HG03432 (cell line): ENCODE measurements around the gene MEA1.
"Not testable (repeated sequence)": the region's sequence is repeated elsewhere in the genome, so short reads cannot be mapped to it uniquely, and the experiment has no call there.

Experiments used
- ATAC-seq: cut with Tn5 transposase; IDR thresholded peaks from one replicate; pipeline ENCODE4 v1.9.1; 2021; ENCODE audit warnings: mild to moderate bottlenecking, moderate library complexity; ENCODE audit not compliant: unreplicated experiment

Gene MEA1

GRCh38 chr6:43013097-43013842 lies 476 bp downstream of the MEA1 start:
- ATAC-seq, result peak; percentile 17

GRCh38 chr6:43012364-43012763 lies 1.4 kb downstream of the MEA1 start:
- no peak for ATAC-seq

- ATAC-seq, result no peak
These were observed 2.5 kb downstream of the MEA1 start for GRCh38 chr6:43011207-43011606.

- no peak for ATAC-seq
These were observed 4.6 kb downstream of the MEA1 start for GRCh38 chr6:43009124-43009523.

DNA sequence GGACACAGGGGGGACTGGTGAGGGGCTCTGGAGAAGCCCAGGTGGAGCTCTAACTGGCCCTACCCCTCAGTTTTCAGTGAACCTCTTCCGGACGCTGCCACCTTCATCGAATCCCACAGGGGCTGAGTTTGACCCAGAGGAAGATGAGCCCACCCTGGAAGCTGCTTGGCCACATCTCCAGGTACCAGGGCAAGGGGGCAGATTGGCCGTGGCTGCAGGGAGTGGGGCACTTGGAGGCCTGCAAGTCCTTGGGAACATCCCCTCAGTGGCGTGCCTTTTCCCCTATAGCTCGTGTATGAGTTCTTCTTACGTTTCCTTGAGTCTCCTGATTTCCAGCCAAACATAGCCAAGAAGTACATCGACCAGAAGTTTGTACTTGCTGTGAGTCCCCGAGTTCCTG lies 6.6 kb downstream of the MEA1 start:
- no peak for ATAC-seq

DNA sequence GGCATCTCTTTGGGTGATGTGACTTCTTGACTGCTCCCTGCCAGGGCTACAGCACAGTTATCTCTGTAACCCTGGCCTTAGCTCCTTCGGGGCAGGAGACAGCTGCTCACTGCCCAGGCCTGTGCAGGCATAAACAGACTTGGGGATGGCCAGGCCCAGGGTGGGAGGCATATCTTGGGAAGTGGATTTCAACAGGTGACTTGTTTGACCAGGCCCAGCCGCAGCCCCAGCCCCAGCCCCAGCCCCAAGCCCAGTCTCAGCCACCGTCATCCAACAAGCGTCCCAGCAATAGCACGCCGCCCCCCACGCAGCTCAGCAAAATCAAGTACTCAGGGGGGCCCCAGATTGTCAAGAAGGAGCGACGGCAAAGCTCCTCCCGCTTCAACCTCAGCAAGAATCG lies 7.5 kb downstream of the MEA1 start:
- no peak for ATAC-seq

DNA sequence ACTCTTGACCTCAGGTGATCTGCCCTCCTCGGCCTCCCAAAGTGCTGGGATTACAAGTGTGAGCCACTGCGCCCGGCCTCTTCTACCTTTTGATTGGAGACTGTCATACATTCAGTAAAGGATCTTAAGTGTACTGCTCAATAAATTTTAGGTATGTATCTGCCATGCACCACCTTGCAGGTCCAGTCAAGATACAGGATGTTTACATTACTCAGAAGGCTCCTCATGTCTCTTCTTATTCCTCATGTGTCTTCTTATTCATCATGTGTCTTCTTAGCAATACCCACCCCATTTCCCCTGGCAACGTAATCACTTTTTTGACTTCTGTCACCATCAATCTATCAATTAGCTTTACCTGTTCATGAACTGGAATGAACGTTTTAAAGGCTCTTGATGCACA lies 7.9 kb downstream of the MEA1 start:
- ATAC-seq, result no peak

DNA sequence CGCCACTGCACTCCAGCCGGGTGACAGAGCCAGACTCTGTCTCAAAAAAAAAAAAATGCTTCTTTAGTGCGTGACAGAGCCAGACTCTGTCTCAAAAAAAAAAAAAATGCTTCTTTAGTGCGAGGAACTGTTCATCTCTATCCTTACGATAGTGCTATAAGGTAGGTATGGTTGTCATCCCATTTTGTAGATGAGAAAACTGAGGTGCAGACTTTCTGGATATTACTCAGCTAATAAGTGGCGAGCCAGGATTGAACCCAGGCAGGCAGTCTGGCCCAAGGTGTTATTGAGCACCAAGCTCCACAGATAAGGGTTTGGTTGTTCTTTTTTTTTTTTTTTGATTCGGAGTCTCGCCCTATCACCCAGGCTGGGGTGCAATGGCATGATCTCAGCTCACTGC lies 11.9 kb downstream of the MEA1 start:
- no peak for ATAC-seq

DNA sequence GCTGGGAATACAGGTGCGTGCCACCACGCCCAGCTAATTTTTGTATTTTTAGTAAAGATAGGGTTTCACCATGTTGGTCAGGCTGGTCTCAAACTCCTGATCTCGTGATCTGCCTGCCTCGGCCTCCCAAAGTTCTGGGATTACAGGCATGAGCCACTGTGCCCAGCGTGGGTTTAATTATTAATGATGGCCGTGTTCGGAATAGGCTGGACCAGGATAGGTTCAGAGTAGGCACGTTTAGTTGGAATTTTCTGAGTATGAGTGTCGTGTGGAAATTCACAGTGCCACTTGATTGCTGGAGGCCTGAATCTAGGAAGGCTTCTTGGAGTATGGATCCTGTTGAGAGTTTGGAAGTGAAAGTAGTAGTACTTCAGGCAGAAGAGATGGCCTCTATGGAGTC lies 15.5 kb downstream of the MEA1 start:
- ATAC-seq, result not testable (repeated sequence)

DNA sequence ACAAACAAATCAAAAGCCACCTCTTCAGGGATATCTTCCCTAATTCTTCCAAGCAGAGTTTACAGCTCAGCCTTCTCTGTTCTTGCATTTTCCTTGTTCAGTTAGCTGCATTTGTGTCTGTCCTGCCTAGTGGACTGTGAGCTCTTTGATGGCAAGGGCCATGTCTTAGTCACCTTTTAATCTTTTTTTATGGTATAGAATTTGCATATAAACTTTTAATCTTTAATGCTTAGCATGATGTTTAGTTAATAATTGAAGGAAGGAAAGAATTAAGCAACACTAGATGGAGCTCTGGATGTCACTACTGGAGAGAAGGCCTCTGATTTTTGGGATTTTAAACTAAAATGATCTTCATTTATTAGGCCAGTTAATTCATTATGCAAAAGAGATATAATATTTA lies 17.2 kb downstream of the MEA1 start:
- no peak for ATAC-seq

- no peak for ATAC-seq
These were observed 20.3 kb downstream of the MEA1 start for GRCh38 chr6:42993445-42993844.

GRCh38 chr6:42989923-42990322 lies 23.8 kb downstream of the MEA1 start:
- no peak for ATAC-seq

GRCh38 chr6:42988486-42989020 lies 25.2 kb downstream of the MEA1 start:
- no peak for ATAC-seq

DNA sequence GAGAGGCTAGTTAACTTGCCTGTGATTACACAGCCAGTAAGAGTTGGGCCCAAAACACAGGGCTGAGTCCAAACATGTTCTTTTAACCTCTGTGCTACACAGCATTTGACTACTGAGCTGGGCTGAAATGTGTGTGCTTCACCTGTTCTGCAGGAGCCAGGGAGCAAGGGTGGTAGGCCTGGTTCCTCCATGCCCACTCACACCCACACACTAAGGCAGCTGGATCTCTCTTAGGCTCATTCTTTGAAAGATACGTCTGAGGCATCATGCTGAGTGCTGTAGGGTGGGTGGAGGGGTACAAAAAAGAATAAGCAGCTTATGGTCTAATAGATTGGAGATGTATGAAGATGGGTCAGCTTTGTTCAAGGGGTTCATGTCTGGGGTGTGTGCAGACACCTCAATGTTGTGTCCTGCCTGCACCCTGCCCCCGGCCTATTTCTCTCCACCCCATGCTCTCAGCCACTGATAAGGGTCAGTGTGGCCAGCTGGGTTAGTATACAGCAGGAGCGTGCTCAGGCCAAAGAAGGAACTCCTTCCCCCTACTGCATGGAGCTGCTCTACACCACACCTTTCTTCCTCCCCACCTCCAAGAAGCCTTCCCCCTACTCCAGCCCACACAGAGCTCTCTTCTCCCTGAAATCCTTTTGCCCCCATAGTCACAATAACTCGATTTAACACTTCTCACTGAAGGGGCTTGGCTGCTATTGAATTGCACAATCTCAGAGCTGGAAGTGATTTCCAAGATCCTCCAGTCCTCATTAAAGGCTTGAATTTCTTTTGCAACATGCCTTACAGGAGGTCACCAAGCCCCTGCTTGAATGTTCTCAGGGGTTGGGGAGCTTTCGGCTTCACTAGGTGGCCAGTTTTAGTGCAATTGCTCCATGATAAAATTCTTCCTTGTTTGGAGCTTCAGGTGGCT lies 26.0 kb downstream of the MEA1 start:
- ATAC-seq, result no peak

DNA sequence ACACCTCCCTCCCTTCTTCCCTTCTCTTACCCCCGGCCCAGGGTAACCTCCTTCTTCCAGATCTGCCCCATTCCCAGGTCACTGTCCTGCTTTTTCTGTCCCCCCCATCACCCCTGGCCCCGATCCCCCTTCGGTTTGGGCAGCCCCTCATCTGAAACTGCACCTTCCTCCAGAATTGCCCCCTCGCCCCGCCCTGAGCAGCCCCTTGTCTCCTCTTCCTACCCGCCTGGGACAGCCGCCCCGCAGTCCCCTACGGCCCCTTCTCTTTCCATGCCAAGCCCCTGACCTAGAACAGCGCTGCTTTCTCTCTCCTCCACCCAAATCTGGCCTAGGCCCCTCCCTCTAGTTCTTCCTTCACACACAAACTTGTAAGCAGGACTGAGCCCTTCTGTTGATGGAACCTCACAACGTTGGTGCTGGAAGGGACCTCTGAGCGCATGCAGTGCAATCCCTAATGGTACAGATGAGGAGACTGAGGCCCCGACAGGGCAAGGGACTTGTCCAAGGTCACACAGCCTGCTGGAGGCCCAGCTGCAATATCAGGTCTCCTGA lies 28.7 kb downstream of the MEA1 start:
- no peak for ATAC-seq

DNA sequence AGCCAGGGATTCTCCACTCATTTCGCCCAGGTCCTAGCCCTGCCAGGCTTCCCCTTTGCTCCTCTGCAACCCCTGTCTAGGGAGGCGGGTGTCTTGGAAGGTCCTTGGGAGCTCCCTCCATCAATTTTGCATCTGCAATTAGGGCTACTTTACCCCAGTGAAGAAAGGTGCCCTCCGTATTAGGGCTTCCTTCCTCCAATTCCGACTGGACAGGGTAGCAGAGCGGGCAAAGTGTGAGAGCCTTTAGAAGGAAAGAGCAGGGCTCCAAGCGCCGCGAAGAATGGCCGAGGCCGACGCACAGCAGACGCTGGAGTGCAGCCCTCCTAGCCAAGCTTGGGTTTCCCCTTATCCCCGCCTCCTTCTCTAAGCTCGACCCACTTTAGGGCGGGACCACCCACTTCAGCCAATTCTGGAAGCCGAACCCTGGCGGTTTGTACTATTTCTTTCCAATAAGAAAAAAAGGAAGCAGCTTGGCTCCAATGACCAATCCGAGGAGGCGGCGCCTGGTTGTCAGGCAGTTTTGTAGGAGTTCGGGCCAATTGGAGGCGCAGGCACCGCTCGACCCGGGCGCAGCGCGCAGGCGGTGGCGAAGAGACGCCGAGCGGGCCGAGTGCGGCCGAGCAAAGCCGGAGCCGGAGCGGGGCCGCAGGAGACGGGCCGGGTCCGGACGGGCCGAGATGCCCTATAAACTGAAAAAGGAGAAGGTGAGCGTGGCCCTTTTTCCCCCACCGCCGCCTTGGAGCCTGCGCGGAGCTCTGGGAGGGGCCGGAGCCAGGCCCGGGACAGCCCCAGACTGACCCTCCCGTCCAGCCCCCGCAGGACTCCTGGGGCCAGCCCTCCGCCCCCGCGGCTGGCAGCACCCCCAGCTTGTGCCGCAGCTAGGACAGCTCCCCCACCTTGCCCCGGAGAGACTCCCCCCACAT lies 29.5 kb downstream of the MEA1 start, which contains the start of gene PPP2R5D:
PPP2R5D (plus strand) TSS at position 570 of the 923 bp plus-strand sequence; CDS start at position 678, 108 bp downstream.
- ATAC-seq, result peak; percentile 96

- ATAC-seq, result no peak
These were observed 31.9 kb downstream of the MEA1 start for GRCh38 chr6:42981836-42982235.

DNA sequence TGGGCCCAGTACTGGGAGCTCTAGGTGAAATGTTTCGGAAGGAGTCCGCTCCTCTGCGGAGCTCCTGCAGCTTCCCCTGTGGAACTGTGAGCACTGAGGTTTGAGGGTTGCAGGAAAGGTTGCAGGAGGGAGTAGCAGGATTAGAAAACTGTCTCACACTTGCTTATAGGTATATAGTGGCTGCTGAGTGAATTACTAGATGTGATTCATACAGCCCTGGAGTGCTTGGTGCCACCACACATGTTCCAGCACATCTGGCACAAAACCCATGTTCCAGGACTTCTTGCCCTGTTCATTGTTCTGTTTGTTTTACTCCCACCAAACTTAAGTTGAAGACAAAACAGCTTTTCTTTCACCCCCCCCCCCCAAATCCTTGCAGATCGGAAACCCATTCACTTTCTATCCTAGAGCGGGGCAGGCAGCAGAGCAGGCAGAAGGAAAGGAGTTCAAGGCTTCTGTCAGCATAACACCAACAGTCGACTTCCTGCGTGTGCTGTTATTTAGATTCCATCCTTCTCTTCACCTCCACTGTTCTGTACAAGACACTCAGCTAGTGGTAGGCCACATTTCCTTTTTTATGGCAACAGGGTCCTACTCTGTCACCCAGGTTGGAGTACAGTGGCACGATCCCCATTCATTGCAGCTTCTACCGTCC lies 34.1 kb downstream of the MEA1 start:
- peak; percentile 7 for ATAC-seq

- peak; percentile 93 for ATAC-seq
These were observed 34.8 kb downstream of the MEA1 start, which contains the start of gene PEX6 for GRCh38 chr6:42978839-42979522. TSS of gene PEX6 (minus strand) at chr6:42979181. CDS start at chr6:42979150, 31 bp downstream.
